DMS53 treated with DMSO at 0.1 percent for 48 hours (cell line): Measurements from ENCODE around the gene STARD13.

Experiments used
- DNase-seq: peaks from one replicate; lab custom pipeline; 2025; ENCODE audit not compliant: unreplicated experiment; lab: John Stamatoyannopoulos, UW

The STARD13 gene, protein sequence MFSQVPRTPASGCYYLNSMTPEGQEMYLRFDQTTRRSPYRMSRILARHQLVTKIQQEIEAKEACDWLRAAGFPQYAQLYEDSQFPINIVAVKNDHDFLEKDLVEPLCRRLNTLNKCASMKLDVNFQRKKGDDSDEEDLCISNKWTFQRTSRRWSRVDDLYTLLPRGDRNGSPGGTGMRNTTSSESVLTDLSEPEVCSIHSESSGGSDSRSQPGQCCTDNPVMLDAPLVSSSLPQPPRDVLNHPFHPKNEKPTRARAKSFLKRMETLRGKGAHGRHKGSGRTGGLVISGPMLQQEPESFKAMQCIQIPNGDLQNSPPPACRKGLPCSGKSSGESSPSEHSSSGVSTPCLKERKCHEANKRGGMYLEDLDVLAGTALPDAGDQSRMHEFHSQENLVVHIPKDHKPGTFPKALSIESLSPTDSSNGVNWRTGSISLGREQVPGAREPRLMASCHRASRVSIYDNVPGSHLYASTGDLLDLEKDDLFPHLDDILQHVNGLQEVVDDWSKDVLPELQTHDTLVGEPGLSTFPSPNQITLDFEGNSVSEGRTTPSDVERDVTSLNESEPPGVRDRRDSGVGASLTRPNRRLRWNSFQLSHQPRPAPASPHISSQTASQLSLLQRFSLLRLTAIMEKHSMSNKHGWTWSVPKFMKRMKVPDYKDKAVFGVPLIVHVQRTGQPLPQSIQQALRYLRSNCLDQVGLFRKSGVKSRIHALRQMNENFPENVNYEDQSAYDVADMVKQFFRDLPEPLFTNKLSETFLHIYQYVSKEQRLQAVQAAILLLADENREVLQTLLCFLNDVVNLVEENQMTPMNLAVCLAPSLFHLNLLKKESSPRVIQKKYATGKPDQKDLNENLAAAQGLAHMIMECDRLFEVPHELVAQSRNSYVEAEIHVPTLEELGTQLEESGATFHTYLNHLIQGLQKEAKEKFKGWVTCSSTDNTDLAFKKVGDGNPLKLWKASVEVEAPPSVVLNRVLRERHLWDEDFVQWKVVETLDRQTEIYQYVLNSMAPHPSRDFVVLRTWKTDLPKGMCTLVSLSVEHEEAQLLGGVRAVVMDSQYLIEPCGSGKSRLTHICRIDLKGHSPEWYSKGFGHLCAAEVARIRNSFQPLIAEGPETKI

GRCh38 chr13:33285420-33286124 lies at the start of gene STARD13:
Gene STARD13 (minus strand): TSS chr13:33285755. CDS start chr13:33285638, 117 bp downstream.
- peak; percentile 81 for DNase-seq

GRCh38 chr13:33334831-33335230 lies 49.3 kb upstream of the STARD13 start:
- no peak for DNase-seq

GRCh38 chr13:33331962-33332361 lies 46.4 kb upstream of the STARD13 start:
- DNase-seq, result no peak

- DNase-seq, result no peak
These were observed 44.9 kb upstream of the STARD13 start for GRCh38 chr13:33330483-33330882.

GRCh38 chr13:33328701-33329100 lies 43.1 kb upstream of the STARD13 start:
- DNase-seq, result no peak

DNA sequence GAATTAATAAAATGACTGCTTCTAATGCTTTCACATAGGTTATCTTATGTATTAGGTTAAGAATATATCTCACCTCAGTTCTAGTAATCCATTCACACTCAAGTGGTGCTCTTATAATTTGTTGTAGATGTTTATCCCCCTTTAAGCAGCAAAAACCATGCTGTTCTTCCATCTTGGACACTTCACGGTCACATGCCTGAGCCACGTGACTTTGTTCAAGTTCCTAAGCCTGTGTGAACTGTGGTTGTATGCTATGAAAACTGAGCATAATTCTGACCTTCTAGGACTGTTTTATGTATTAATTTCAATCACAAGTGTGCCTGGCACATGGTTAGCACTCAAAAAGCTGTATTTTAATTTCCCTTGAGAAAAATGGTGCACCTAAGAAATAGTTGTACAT lies 41.2 kb upstream of the STARD13 start:
- DNase-seq, result no peak

DNA sequence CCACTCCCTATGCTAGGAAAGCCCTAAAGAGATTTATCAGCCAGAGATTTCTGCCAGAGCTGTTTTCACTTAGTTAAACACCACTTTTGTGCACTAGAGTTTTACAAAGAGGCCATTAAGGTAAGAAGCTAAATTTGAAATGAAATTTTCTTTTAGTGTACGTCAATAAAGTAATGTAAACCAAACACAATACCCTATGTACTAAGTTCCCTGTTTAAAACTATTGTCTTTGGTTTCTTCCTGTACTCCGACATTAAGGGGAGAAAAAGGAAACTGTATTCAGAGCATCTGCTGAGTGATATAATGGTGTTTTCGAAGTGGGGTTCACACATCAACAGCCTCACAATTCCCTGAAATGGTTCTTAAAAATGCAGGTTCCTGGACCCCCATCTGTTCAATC lies 40.7 kb upstream of the STARD13 start:
- DNase-seq, result no peak

GRCh38 chr13:33323801-33324510 lies 38.4 kb upstream of the STARD13 start:
- no peak for DNase-seq

DNA sequence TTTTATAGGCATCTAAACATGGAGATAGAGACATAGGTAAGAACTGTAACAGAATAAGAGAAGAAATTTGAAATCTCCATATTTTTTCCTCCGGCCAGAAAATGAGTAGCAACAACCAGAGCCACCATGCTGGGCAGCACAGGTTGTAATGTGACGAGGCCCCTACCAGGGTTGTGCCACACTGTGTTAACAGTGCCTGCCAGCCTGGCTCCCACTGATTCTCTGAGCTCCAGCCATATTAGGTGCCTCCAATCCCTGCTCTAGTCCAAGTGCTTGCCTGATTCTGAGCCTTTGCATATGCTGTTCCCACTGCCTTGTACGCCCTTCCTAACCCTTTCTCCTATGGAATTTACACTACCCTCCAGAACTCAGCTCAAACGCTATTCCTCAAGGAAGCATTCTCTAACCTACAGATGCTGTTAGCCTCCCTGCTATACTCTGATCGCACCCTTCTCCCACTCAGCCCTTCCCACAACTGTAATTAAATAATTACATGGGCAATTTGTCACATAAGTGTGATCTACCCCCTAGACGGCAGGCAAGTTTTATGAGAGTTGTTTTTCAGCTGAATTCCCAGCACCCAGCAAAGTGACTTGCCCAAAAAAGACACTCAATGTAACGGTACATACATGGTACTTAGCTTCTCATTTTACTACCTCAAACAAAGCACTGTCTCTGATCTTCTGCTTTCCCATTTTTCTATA lies 37.6 kb upstream of the STARD13 start:
- no peak for DNase-seq

DNA sequence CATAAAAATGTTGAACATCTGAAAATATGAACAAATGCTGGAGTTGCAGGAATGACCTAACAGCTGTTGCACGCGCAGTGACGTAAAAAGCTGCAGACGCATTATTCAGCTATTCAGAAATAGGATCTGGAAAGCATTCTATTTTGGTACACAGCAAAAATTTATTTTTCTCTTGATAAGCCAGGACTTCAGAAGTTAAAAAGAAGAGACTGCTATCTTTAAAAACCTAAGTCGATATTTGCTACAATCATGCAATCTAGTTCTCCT lies 36.9 kb upstream of the STARD13 start:
- DNase-seq, result no peak

- DNase-seq, result no peak
These were observed 36.4 kb upstream of the STARD13 start for GRCh38 chr13:33321686-33322542.

- DNase-seq, result no peak
These were observed 34.3 kb upstream of the STARD13 start for GRCh38 chr13:33319859-33320258.

DNA sequence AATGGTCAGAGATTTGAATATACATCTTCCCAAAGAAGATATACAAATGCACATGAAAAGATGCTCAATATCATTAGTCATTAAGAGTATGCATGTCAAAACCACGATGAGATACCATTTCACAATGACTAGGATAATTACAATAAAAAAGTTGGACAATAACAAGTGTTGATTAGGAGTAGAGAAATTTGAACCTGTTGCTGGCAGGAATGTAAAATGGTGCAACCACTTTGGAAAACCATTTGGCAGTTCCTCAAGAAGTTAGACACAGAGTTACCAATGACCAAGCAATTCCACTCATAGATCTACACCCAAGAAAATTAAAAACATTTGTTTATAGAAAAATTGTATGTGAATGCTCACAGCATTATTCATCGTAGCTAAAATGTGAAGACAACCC lies 33.2 kb upstream of the STARD13 start:
- no peak for DNase-seq

GRCh38 chr13:33318037-33318436 lies 32.5 kb upstream of the STARD13 start:
- no peak for DNase-seq

DNA sequence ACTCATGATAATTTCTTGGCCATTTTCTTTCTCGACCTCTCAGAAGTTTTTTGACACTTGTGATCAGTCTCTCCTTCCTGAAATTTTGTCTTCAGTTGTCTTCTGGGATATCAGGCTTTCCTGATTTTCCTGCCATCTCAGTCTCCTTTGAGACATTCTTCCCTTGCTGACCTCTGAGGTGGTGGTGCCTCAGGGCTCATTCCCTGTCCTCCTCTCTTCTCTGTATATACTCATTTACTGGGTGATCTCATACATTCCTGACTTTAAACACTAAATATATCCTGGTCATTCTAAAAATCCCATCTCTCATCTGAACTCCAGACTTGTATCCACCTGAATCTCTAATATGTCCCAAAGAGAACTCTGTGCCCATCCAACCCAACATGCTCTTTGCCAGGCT lies 31.3 kb upstream of the STARD13 start:
- no peak for DNase-seq

GRCh38 chr13:33313504-33313903 lies 27.9 kb upstream of the STARD13 start:
- DNase-seq, result no peak

GRCh38 chr13:33312861-33313212 lies 27.3 kb upstream of the STARD13 start:
- no peak for DNase-seq

- DNase-seq, result no peak
These were observed 26.8 kb upstream of the STARD13 start for GRCh38 chr13:33312150-33312860.

- no peak for DNase-seq
These were observed 25.5 kb upstream of the STARD13 start for GRCh38 chr13:33311040-33311439.
